Measurements from ENCODE around the gene TBC1D22A.

TBC1D22A gene

GRCh38 chr22:46754110-46754799, 8.2 kb upstream of the TBC1D22A start:
- peak; percentile 79 for DNase-seq

- no peak for DNase-seq
Observed at GRCh38 chr22:46754826-46755225, 7.6 kb upstream of the TBC1D22A start.

- DNase-seq: no peak
Observed at GRCh38 chr22:46755525-46755924, 6.9 kb upstream of the TBC1D22A start.

GRCh38 chr22:46756097-46756496, 6.4 kb upstream of the TBC1D22A start:
- no peak for DNase-seq

- DNase-seq: no peak
Observed at GRCh38 chr22:46757104-46757503, 5.3 kb upstream of the TBC1D22A start.

GRCh38 chr22:46758121-46758520, 4.3 kb upstream of the TBC1D22A start:
- no peak for DNase-seq

GRCh38 chr22:46758867-46759290, 3.6 kb upstream of the TBC1D22A start:
- peak; percentile 81 for DNase-seq

- DNase-seq: no peak
Observed at GRCh38 chr22:46761017-46761416, 1.4 kb upstream of the TBC1D22A start.

GRCh38 chr22:46761539-46762237, 762 bp upstream of the TBC1D22A start:
- DNase-seq: no peak

GRCh38 chr22:46763051-46763705, 728 bp downstream of the TBC1D22A start:
- peak; percentile 76 for DNase-seq

GRCh38 chr22:46764140-46764680, 1.8 kb downstream of the TBC1D22A start:
- DNase-seq: no peak

- DNase-seq: no peak
Observed at GRCh38 chr22:46764779-46765485, 2.5 kb downstream of the TBC1D22A start.

- no peak for DNase-seq
Observed at GRCh38 chr22:46766611-46767010, 4.2 kb downstream of the TBC1D22A start.

GRCh38 chr22:46767249-46767985, 5.0 kb downstream of the TBC1D22A start:
- no peak for DNase-seq

- DNase-seq: no peak
Observed at GRCh38 chr22:46769191-46769675, 6.8 kb downstream of the TBC1D22A start.

GRCh38 chr22:46769706-46770105, 7.3 kb downstream of the TBC1D22A start:
- DNase-seq: no peak

- DNase-seq: no peak
Observed at GRCh38 chr22:46770151-46770641, 7.7 kb downstream of the TBC1D22A start.

- peak; percentile 69 for DNase-seq
Observed at GRCh38 chr22:46770726-46771125, 8.3 kb downstream of the TBC1D22A start.

- DNase-seq: no peak
Observed at GRCh38 chr22:46773076-46773475, 10.6 kb downstream of the TBC1D22A start.

GRCh38 chr22:46774253-46774979, 12.0 kb downstream of the TBC1D22A start:
- peak; percentile 71 for DNase-seq

Measured in activated effector memory CD4-positive, alpha-beta T cell treated with anti-CD3 and anti-CD28 coated beads, Interleukin-2, amount 50 U/mL, for 16 hours (primary cell).